Effector memory CD8-positive, alpha-beta T cell (primary cell): Measurements from ENCODE around the gene PCDHGB5.
"Not testable (repeated sequence)": the region's sequence is repeated elsewhere in the genome, so short reads cannot be mapped to it uniquely, and the experiment has no call there.

ENCODE experiments used
- ATAC-seq: fragments of 150-1000 bp; cut with Tn5 transposase; replicated peaks from 2 replicates; pipeline ENCODE4 v1.10.0; 2021; ENCODE audit warnings: mild to moderate bottlenecking, moderate library complexity
- DNase-seq, 3 experiments: peaks; one replicate each; pipeline ENCODE4 v3.0.0; 2021
- H3K27ac Mint-ChIP-seq, 2 donors: one replicate each; pipeline ENCODE4 v1.8.0; 2022; ENCODE audit warnings: mild to moderate bottlenecking in 2 of 2, mixed read lengths in 2 of 2, moderate library complexity in 2 of 2
- H3K27me3 Mint-ChIP-seq, 2 donors: one replicate each; pipeline ENCODE4 v1.8.0; 2022; ENCODE audit warnings: mixed read lengths in 2 of 2
- H3K36me3 Mint-ChIP-seq: one replicate; pipeline ENCODE4 v1.8.0; 2022; ENCODE audit warnings: mild to moderate bottlenecking, moderate library complexity, mixed read lengths; ENCODE audit not compliant: insufficient read depth
- H3K4me1 Mint-ChIP-seq, 2 donors: one replicate each; pipeline ENCODE4 v1.8.0; 2022; ENCODE audit warnings: low read depth in 2 of 2, mixed read lengths in 2 of 2
- H3K4me3 Mint-ChIP-seq, 2 donors: one replicate each; pipeline ENCODE4 v1.8.0; 2022; ENCODE audit warnings: mild to moderate bottlenecking in 2 of 2, mixed read lengths in 2 of 2, moderate library complexity in 2 of 2
- H3K9me3 Mint-ChIP-seq, 2 donors: one replicate each; pipeline ENCODE4 v1.8.0; 2022; ENCODE audit warnings: mixed read lengths in 2 of 2

PCDHGB5 gene

DNA sequence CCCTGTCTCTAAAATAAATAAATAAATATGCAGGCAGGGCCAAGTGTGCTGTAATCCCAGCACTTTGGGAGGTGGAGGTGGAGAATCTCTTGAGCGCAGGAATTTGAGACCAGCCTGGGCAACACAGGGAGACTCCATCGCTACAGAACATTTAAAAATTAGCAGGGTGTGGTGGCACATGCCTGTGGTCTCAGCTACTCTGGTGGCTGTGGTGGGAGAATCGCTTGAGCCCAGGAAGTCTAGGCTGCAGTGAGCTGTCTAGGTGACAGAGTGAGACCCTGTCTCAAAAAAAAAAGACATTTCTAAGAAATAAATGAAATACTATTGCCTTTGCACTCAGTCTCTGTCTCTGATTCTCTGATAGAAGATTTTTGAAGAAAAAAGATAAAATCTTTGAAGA is 13.8 kb downstream of the PCDHGB5 start:
- H3K27ac Mint-ChIP-seq: no peak overlapping the region
- ATAC-seq (no peak), DNase-seq (no peak)
- H3K4me3 Mint-ChIP-seq: no peak overlapping the region
- peaks cover 56 to 72% of the 10 kb centered on the region in 2 donors for H3K27me3 Mint-ChIP-seq
- H3K4me1 Mint-ChIP-seq: peaks cover 8 to 19% of the 10 kb centered on the region in 2 donors
- peaks cover 7% of the 10 kb centered on the region for H3K36me3 Mint-ChIP-seq
- H3K9me3 Mint-ChIP-seq: peaks cover 7% of the 10 kb centered on the region in 2 donors

DNA sequence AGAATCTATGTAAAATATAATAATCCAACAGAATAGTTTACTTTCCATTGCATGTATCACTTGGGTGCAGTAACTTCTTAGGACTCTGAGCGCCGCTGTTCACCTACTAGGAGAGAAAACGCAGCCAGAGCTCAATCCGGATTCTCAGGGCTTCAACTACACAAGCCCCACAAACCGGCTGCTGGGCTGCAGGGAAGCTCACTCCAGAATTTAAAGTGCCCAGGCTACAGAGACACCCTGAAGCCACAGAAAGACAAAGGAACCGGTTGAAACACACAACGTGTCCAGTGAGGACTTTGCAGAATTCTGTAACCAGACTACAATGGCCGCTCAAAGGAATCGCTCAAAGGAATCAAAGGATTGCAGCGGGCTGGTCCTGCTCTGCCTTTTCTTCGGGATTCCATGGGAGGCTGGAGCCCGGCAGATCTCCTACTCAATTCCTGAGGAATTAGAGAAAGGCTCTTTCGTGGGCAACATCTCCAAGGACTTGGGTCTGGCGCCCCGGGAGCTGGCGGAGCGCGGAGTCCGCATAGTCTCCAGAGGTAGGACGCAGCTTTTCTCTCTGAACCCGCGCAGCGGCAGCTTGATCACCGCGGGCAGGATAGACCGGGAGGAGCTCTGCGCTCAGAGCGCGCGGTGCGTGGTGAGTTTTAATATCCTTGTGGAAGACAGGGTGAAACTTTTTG is 15.2 kb downstream of the PCDHGB5 start, which contains the start of gene PCDHGA10:
TSS of gene PCDHGA10 (plus strand) at position 134 of the 686 bp plus-strand sequence. CDS start at position 323, 189 bp downstream.
- Mint-ChIP-seq H3K4me3 (peak within 1 kb of the TSS; percentile 79 to 81), H3K9me3 (peaks cover 7 to 10% of the 10 kb centered on the region in 2 donors), H3K27ac (peak within 1 kb of the TSS in 1 of 2 donors; percentile 63), H3K27me3 (peaks cover 63 to 77% of the 10 kb centered on the region in 2 donors), H3K36me3 (peaks cover 11% of the 10 kb centered on the region), H3K4me1 (peaks cover 10 to 22% of the 10 kb centered on the region in 2 donors)
- ATAC-seq (peak; percentile 80), DNase-seq (peak; percentile 35 to 40 (median 35))

DNA sequence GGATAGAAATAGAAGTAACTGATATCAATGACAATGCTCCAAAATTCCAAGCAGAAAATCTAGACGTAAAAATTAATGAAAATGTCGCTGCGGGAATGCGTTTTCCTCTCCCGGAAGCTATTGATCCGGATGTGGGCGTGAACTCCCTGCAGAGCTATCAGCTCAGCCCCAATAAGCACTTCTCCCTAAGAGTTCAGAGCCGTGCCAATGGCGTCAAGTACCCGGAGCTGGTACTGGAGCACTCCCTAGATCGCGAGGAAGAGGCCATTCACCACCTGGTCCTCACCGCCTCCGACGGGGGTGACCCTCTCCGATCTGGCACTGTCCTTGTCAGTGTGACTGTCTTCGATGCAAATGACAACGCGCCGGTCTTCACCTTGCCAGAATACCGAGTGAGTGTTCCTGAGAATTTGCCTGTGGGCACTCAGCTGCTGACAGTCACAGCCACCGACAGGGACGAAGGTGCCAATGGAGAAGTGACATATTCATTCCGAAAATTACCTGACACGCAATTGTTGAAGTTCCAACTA is 15.9 kb downstream of the PCDHGB5 start:
- peaks cover 8 to 16% of the 10 kb centered on the region in 2 donors for H3K9me3 Mint-ChIP-seq
- peaks cover 64 to 77% of the 10 kb centered on the region in 2 donors for H3K27me3 Mint-ChIP-seq
- H3K36me3 Mint-ChIP-seq: peaks cover 11% of the 10 kb centered on the region
- no peak for DNase-seq
- no peak for ATAC-seq
- peak overlapping the region in 1 of 2 donors; percentile 63 for H3K27ac Mint-ChIP-seq
- peaks cover 10 to 22% of the 10 kb centered on the region in 2 donors for H3K4me1 Mint-ChIP-seq
- peak overlapping the region; percentile 79 to 81 for H3K4me3 Mint-ChIP-seq

GRCh38 chr5:141414548-141415274 is 17.0 kb downstream of the PCDHGB5 start:
- Mint-ChIP-seq H3K36me3 (peaks cover 18% of the 10 kb centered on the region), H3K4me3 (peak overlapping the region; percentile 7 to 43), H3K4me1 (peaks cover 10 to 22% of the 10 kb centered on the region in 2 donors), H3K9me3 (peaks cover 7 to 19% of the 10 kb centered on the region in 2 donors), H3K27me3 (peaks cover 61 to 77% of the 10 kb centered on the region in 2 donors)
- DNase-seq, H3K27ac Mint-ChIP-seq, ATAC-seq: not testable (repeated sequence)

DNA sequence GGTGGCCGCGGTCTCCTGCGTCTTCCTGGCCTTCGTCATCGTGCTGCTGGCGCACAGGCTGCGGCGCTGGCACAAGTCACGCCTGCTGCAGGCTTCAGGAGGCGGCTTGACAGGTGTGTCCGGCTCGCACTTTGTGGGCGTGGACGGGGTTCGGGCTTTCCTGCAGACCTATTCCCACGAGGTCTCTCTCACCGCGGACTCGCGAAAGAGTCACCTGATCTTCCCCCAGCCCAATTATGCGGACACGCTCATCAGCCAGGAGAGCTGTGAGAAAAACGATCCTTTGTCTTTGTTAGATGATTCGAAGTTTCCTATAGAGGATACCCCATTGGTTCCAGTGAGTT is 17.5 kb downstream of the PCDHGB5 start:
- Mint-ChIP-seq H3K27me3 (peaks cover 62 to 77% of the 10 kb centered on the region in 2 donors), H3K4me3 (peak overlapping the region; percentile 41 to 43), H3K9me3 (peaks cover 7 to 15% of the 10 kb centered on the region in 2 donors), H3K4me1 (peaks cover 10 to 21% of the 10 kb centered on the region in 2 donors), H3K36me3 (peaks cover 12% of the 10 kb centered on the region)
- ATAC-seq, H3K27ac Mint-ChIP-seq, DNase-seq: not testable (repeated sequence)

DNA sequence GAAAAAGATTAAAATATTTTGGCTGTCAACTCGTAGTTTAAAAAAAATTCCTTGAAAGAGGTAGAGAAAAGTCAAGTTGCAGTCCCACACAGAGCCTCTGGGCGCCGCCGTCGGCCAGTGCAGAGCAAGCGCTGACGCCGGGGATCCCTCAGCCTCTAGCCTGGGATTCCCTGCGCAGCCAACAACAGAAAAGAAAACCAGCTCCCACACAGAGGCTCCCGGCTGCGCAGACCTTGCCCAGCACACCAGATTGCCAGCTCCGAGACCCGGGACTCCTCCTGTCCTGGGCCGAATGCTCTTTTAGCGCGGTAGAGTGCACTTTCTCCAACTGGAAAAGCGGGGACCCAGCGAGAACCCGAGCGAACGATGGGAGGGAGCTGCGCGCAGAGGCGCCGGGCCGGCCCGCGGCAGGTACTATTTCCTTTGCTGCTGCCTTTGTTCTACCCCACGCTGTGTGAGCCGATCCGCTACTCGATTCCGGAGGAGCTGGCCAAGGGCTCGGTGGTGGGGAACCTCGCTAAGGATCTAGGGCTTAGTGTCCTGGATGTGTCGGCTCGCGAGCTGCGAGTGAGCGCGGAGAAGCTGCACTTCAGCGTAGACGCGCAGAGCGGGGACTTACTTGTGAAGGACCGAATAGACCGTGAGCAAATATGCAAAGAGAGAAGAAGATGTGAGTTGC is 19.9 kb downstream of the PCDHGB5 start, which contains the start of gene PCDHGB7:
TSS of gene PCDHGB7 (plus strand) at position 184 of the 679 bp plus-strand sequence. CDS start at position 367, 183 bp downstream.
- Mint-ChIP-seq H3K9me3 (peaks cover 7 to 12% of the 10 kb centered on the region in 2 donors), H3K36me3 (peaks cover 19% of the 10 kb centered on the region), H3K4me1 (peaks cover 14 to 24% of the 10 kb centered on the region in 2 donors), H3K27me3 (peaks cover 80 to 93% of the 10 kb centered on the region in 2 donors), H3K4me3 (peak within 1 kb of the TSS; percentile 53 to 67)
- not testable (repeated sequence) for H3K27ac Mint-ChIP-seq, DNase-seq
- peak; percentile 60 for ATAC-seq

- Mint-ChIP-seq H3K36me3 (peaks cover 19% of the 10 kb centered on the region), H3K4me1 (peaks cover 7 to 12% of the 10 kb centered on the region in 2 donors), H3K27me3 (peaks cover 72 to 94% of the 10 kb centered on the region in 2 donors), H3K9me3 (peaks cover 7 to 12% of the 10 kb centered on the region in 2 donors), H3K4me3 (no peak overlapping the region), H3K27ac (no peak overlapping the region)
- DNase-seq (no peak), ATAC-seq (no peak)
Measured at GRCh38 chr5:141419074-141419880, 21.5 kb downstream of the PCDHGB5 start.

DNA sequence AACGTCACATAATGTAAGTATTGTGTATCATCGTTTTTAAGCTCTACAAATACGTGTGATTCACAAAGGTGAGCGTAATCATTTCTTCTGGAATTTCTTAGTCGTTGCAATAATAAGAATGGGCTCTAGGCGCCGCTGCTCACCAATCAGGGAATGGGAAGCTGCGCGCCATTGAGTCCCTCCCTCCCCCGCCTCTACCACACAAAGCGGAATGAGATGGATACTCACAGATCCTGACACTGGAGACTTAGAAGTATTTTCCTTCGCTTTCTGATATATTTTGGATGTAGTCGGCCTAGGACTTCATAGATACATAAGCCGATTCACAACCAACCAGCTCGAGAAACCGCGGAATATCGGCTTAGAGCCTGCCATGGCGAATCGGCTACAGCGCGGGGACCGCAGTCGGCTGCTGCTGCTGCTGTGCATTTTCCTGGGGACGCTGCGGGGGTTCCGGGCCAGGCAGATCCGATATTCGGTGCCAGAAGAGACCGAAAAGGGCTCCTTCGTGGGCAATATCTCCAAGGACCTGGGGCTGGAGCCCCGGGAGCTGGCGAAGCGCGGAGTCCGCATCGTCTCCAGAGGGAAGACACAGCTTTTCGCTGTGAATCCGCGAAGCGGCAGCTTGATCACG is 23.2 kb downstream of the PCDHGB5 start, which contains the start of gene PCDHGA11:
TSS of gene PCDHGA11 (plus strand) at position 197 of the 634 bp plus-strand sequence. CDS start at position 374, 177 bp downstream.
- Mint-ChIP-seq H3K36me3 (peaks cover 19% of the 10 kb centered on the region), H3K27ac (peak within 1 kb of the TSS in 1 of 2 donors; percentile 28), H3K4me1 (peaks cover 7 to 8% of the 10 kb centered on the region in 2 donors), H3K9me3 (peaks cover 7 to 12% of the 10 kb centered on the region in 2 donors), H3K27me3 (peaks cover 69 to 95% of the 10 kb centered on the region in 2 donors), H3K4me3 (peak within 1 kb of the TSS; percentile 29 to 71)
- no peak for DNase-seq
- ATAC-seq: no peak

- H3K4me3 Mint-ChIP-seq: peak overlapping the region in 1 of 2 donors; percentile 71
- peaks cover 69 to 95% of the 10 kb centered on the region in 2 donors for H3K27me3 Mint-ChIP-seq
- H3K9me3 Mint-ChIP-seq: peaks cover 7 to 12% of the 10 kb centered on the region in 2 donors
- DNase-seq (no peak), ATAC-seq (no peak)
- H3K4me1 Mint-ChIP-seq: peaks cover 7 to 8% of the 10 kb centered on the region in 2 donors
- peak overlapping the region in 1 of 2 donors; percentile 28 for H3K27ac Mint-ChIP-seq
- H3K36me3 Mint-ChIP-seq: peaks cover 19% of the 10 kb centered on the region
Measured at GRCh38 chr5:141421489-141421855, 23.7 kb downstream of the PCDHGB5 start.

DNA sequence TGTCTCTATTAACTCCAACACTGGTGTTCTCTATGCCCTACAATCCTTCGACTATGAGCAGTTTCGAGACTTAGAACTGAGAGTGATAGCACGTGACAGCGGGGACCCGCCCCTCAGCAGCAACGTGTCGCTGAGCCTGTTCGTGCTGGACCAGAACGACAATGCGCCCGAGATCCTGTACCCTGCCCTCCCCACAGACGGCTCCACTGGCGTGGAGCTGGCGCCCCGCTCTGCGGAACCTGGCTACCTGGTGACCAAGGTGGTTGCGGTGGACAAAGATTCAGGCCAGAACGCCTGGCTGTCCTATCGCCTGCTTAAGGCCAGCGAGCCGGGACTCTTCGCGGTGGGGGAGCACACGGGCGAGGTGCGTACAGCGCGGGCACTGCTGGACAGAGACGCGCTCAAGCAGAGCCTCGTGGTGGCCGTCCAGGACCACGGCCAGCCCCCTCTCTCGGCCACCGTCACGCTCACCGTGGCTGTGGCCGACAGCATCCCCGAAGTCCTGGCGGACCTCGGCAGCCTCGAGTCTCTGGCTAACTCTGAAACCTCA is 25.1 kb downstream of the PCDHGB5 start:
- ATAC-seq (no peak), DNase-seq (no peak)
- peaks cover 16% of the 10 kb centered on the region for H3K36me3 Mint-ChIP-seq
- no peak overlapping the region for H3K4me3 Mint-ChIP-seq
- H3K27me3 Mint-ChIP-seq: peaks cover 68 to 97% of the 10 kb centered on the region in 2 donors
- H3K9me3 Mint-ChIP-seq: peaks cover 7 to 10% of the 10 kb centered on the region in 2 donors
- no peak overlapping the region for H3K27ac Mint-ChIP-seq
- peaks cover 6 to 7% of the 10 kb centered on the region in 2 donors for H3K4me1 Mint-ChIP-seq

DNA sequence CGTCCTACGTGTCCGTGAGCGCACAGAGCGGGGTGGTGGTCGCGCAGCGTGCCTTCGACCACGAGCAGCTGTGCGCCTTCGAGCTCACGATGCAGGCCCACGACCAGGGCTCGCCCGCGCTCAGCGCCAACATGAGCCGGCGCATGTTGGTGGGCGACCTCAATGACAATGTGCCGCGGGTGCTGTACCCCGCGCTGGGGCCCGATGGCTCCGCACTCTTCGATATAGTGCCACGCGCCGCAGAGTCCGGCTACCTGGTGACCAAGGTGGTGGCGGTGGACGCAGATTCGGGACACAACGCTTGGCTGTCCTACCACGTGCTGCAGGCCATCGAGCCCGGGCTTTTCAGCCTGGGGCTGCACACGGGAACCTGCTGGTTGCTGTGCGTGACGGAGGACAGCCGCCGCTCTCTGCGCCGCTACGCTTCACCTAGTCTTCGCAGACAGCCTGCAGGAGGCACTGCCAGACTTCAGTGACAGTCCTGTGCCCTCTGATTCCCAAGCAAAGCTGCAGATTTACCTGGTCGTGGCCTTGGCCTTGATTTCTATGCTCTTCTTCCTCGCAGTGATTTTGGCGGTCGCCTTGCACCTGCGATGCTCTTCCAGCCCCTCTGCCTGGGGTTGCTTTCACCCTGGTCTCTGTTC is 30.2 kb downstream of the PCDHGB5 start:
- Mint-ChIP-seq H3K9me3 (peaks cover 10 to 13% of the 10 kb centered on the region in 2 donors), H3K27ac (no peak overlapping the region), H3K27me3 (peaks cover 62 to 92% of the 10 kb centered on the region in 2 donors), H3K4me3 (no peak overlapping the region), H3K4me1 (peaks cover 7 to 8% of the 10 kb centered on the region in 2 donors), H3K36me3 (peaks cover 8% of the 10 kb centered on the region)
- ATAC-seq (no peak), DNase-seq (no peak)
